Stimulated activated memory B cell treated with anti-CD40 and anti-IgM and Interleukin-4, amounts not matched to agents 10 μg/mL and 1 μg/mL and 100 μg/mL, for 72 hours (primary cell): ENCODE measurements around the gene ZNF638.

ENCODE experiments used
- ATAC-seq: fragments of 150-1000 bp; cut with Tn5 transposase; 2 replicates; pipeline ENCODE4 v1.10.0; 2021
- H3K27ac Mint-ChIP-seq: one replicate; pipeline ENCODE4 v1.8.0; 2022; ENCODE audit warnings: mild to moderate bottlenecking, mixed read lengths
- H3K27me3 Mint-ChIP-seq: one replicate; pipeline ENCODE4 v1.8.0; 2022; ENCODE audit warnings: mixed read lengths
- H3K36me3 Mint-ChIP-seq: one replicate; pipeline ENCODE4 v1.8.0; 2022; ENCODE audit warnings: mixed read lengths
- H3K4me1 Mint-ChIP-seq: one replicate; pipeline ENCODE4 v1.8.0; 2022; ENCODE audit warnings: mixed read lengths
- H3K4me3 Mint-ChIP-seq: one replicate; pipeline ENCODE4 v1.8.0; 2022; ENCODE audit warnings: mild to moderate bottlenecking, moderate library complexity, mixed read lengths
- H3K9me3 Mint-ChIP-seq: one replicate; pipeline ENCODE4 v1.8.0; 2022; ENCODE audit warnings: mixed read lengths

Gene ZNF638

GRCh38 chr2:71358931-71359671 lies 27.5 kb downstream of the ZNF638 start:
- peaks cover 26% of the 10 kb centered on the region for H3K4me1 Mint-ChIP-seq

GRCh38 chr2:71360434-71360975 lies 28.9 kb downstream of the ZNF638 start:
- ATAC-seq, result no peak
- Mint-ChIP-seq H3K4me1 (peaks cover 26% of the 10 kb centered on the region), H3K36me3 (peaks cover 64% of the 10 kb centered on the region), H3K4me3 (no peak overlapping the region), H3K27me3 (no peaks in the 10 kb centered on the region), H3K27ac (no peak overlapping the region), H3K9me3 (no peaks in the 10 kb centered on the region)

More at GRCh38 chr2:71358931-71359671, 27.5 kb downstream of the ZNF638 start:
- Mint-ChIP-seq H3K27ac (no peak overlapping the region), H3K27me3 (no peaks in the 10 kb centered on the region), H3K4me3 (no peak overlapping the region), H3K36me3 (peaks cover 60% of the 10 kb centered on the region), H3K9me3 (no peaks in the 10 kb centered on the region)
- ATAC-seq, result no peak

- ATAC-seq, result no peak
- Mint-ChIP-seq H3K27me3 (no peaks in the 10 kb centered on the region), H3K36me3 (peaks cover 67% of the 10 kb centered on the region), H3K27ac (no peak overlapping the region), H3K4me3 (no peak overlapping the region), H3K9me3 (no peaks in the 10 kb centered on the region), H3K4me1 (peaks cover 21% of the 10 kb centered on the region)
Observed at GRCh38 chr2:71361631-71362030, 30.0 kb downstream of the ZNF638 start.

GRCh38 chr2:71362447-71362846 lies 30.9 kb downstream of the ZNF638 start:
- H3K4me3 Mint-ChIP-seq, result no peak overlapping the region
- H3K9me3 Mint-ChIP-seq, result no peaks in the 10 kb centered on the region
- no peak for ATAC-seq
- H3K27me3 Mint-ChIP-seq, result no peaks in the 10 kb centered on the region
- H3K4me1 Mint-ChIP-seq, result peaks cover 21% of the 10 kb centered on the region
- peak overlapping the region; percentile 4 for H3K27ac Mint-ChIP-seq
- peaks cover 60% of the 10 kb centered on the region for H3K36me3 Mint-ChIP-seq

- no peak for ATAC-seq
- H3K27me3 Mint-ChIP-seq, result no peaks in the 10 kb centered on the region
- no peak overlapping the region for H3K27ac Mint-ChIP-seq
- H3K4me3 Mint-ChIP-seq, result no peak overlapping the region
- H3K4me1 Mint-ChIP-seq, result peaks cover 4% of the 10 kb centered on the region
- H3K36me3 Mint-ChIP-seq, result peaks cover 57% of the 10 kb centered on the region
- no peaks in the 10 kb centered on the region for H3K9me3 Mint-ChIP-seq
Observed at GRCh38 chr2:71370015-71370414, 38.4 kb downstream of the ZNF638 start.

- Mint-ChIP-seq H3K27me3 (no peaks in the 10 kb centered on the region), H3K27ac (no peak overlapping the region), H3K9me3 (no peaks in the 10 kb centered on the region), H3K4me3 (no peak overlapping the region), H3K36me3 (peaks cover 59% of the 10 kb centered on the region), H3K4me1 (peaks cover 4% of the 10 kb centered on the region)
- no peak for ATAC-seq
Observed at GRCh38 chr2:71372042-71372441, 40.5 kb downstream of the ZNF638 start.

- Mint-ChIP-seq H3K4me1 (peaks cover 10% of the 10 kb centered on the region), H3K27me3 (no peaks in the 10 kb centered on the region), H3K36me3 (peaks cover 77% of the 10 kb centered on the region), H3K4me3 (no peak overlapping the region), H3K9me3 (no peaks in the 10 kb centered on the region), H3K27ac (no peak overlapping the region)
- ATAC-seq, result no peak
Observed at GRCh38 chr2:71379086-71379485, 47.5 kb downstream of the ZNF638 start.

GRCh38 chr2:71380665-71381064 lies 49.1 kb downstream of the ZNF638 start:
- Mint-ChIP-seq H3K9me3 (no peaks in the 10 kb centered on the region), H3K27me3 (no peaks in the 10 kb centered on the region), H3K27ac (no peak overlapping the region), H3K4me3 (no peak overlapping the region), H3K4me1 (peaks cover 10% of the 10 kb centered on the region), H3K36me3 (peaks cover 82% of the 10 kb centered on the region)
- ATAC-seq, result no peak

- ATAC-seq, result no peak
- Mint-ChIP-seq H3K36me3 (peaks cover 83% of the 10 kb centered on the region), H3K27ac (no peak overlapping the region), H3K4me1 (no peaks in the 10 kb centered on the region), H3K9me3 (no peaks in the 10 kb centered on the region), H3K27me3 (no peaks in the 10 kb centered on the region), H3K4me3 (no peak overlapping the region)
Observed at GRCh38 chr2:71385012-71385411, 53.4 kb downstream of the ZNF638 start.

- no peak overlapping the region for H3K27ac Mint-ChIP-seq
- no peaks in the 10 kb centered on the region for H3K4me1 Mint-ChIP-seq
- H3K9me3 Mint-ChIP-seq, result no peaks in the 10 kb centered on the region
- no peak for ATAC-seq
- peaks cover 74% of the 10 kb centered on the region for H3K36me3 Mint-ChIP-seq
- H3K27me3 Mint-ChIP-seq, result no peaks in the 10 kb centered on the region
- no peak overlapping the region for H3K4me3 Mint-ChIP-seq
Observed at GRCh38 chr2:71388214-71388613, 56.6 kb downstream of the ZNF638 start.

GRCh38 chr2:71389384-71390072 lies 57.9 kb downstream of the ZNF638 start:
- no peak for ATAC-seq
- Mint-ChIP-seq H3K36me3 (peaks cover 70% of the 10 kb centered on the region), H3K4me3 (no peak overlapping the region), H3K27me3 (no peaks in the 10 kb centered on the region), H3K9me3 (no peaks in the 10 kb centered on the region), H3K4me1 (no peaks in the 10 kb centered on the region), H3K27ac (no peak overlapping the region)

- no peak for ATAC-seq
- H3K4me3 Mint-ChIP-seq, result no peak overlapping the region
- no peaks in the 10 kb centered on the region for H3K4me1 Mint-ChIP-seq
- H3K27ac Mint-ChIP-seq, result no peak overlapping the region
- no peaks in the 10 kb centered on the region for H3K27me3 Mint-ChIP-seq
- H3K9me3 Mint-ChIP-seq, result no peaks in the 10 kb centered on the region
- H3K36me3 Mint-ChIP-seq, result peaks cover 69% of the 10 kb centered on the region
Observed at GRCh38 chr2:71393216-71393615, 61.6 kb downstream of the ZNF638 start.

- no peaks in the 10 kb centered on the region for H3K4me1 Mint-ChIP-seq
- no peak overlapping the region for H3K27ac Mint-ChIP-seq
- no peak overlapping the region for H3K4me3 Mint-ChIP-seq
- H3K9me3 Mint-ChIP-seq, result no peaks in the 10 kb centered on the region
- H3K36me3 Mint-ChIP-seq, result peaks cover 65% of the 10 kb centered on the region
- no peaks in the 10 kb centered on the region for H3K27me3 Mint-ChIP-seq
- no peak for ATAC-seq
Observed at GRCh38 chr2:71395471-71395870, 63.9 kb downstream of the ZNF638 start.

GRCh38 chr2:71402427-71402826 lies 70.8 kb downstream of the ZNF638 start:
- Mint-ChIP-seq H3K27me3 (no peaks in the 10 kb centered on the region), H3K4me3 (no peak overlapping the region), H3K27ac (no peak overlapping the region), H3K9me3 (no peaks in the 10 kb centered on the region), H3K36me3 (peaks cover 68% of the 10 kb centered on the region), H3K4me1 (no peaks in the 10 kb centered on the region)
- no peak for ATAC-seq

- no peak for ATAC-seq
- Mint-ChIP-seq H3K27ac (peak overlapping the region; percentile 53), H3K9me3 (peaks cover 3% of the 10 kb centered on the region), H3K4me3 (no peak overlapping the region), H3K27me3 (no peaks in the 10 kb centered on the region), H3K36me3 (peaks cover 40% of the 10 kb centered on the region), H3K4me1 (peaks cover 4% of the 10 kb centered on the region)
Observed at GRCh38 chr2:71409611-71410010, 78.0 kb downstream of the ZNF638 start.

- H3K4me1 Mint-ChIP-seq, result peaks cover 4% of the 10 kb centered on the region
- no peak for ATAC-seq
- H3K27me3 Mint-ChIP-seq, result no peaks in the 10 kb centered on the region
- H3K27ac Mint-ChIP-seq, result peak overlapping the region; percentile 53
- peaks cover 3% of the 10 kb centered on the region for H3K9me3 Mint-ChIP-seq
- peaks cover 29% of the 10 kb centered on the region for H3K36me3 Mint-ChIP-seq
- no peak overlapping the region for H3K4me3 Mint-ChIP-seq
Observed at GRCh38 chr2:71410696-71411095, 79.1 kb downstream of the ZNF638 start.
